ENCODE results near the gene MMP2. TPM values are rescaled to one million over a fixed set of nuclear protein-coding genes. Genes with fewer than 3 reads are reported as not detected.

The MMP2 gene
- total RNA-seq, 1 donor from 2014 or later: 87.4 TPM

DNA sequence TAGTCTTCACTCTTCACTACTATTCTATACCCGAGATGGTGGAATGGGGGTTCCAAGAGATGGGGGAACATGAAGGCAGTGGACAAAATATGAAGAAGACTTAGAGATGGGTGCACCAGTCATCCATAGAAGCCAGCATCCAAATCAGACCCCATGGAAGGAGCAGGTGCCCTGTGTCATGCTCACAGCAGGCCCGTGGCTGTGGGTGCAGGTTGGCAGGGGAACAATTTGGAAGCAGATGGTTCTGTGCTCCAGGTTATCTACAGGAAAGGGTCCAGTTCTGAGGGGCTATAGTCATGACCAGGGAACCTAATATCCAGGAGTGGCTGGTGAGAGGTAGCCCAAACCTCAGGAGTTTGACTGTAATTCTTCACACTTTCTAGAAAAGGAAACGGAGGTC lies 20.3 kb downstream of the MMP2 start:
- no peaks in the 10 kb centered on the region for H3K36me3 ChIP-seq
- TF ChIP-seq, protein P1, sequence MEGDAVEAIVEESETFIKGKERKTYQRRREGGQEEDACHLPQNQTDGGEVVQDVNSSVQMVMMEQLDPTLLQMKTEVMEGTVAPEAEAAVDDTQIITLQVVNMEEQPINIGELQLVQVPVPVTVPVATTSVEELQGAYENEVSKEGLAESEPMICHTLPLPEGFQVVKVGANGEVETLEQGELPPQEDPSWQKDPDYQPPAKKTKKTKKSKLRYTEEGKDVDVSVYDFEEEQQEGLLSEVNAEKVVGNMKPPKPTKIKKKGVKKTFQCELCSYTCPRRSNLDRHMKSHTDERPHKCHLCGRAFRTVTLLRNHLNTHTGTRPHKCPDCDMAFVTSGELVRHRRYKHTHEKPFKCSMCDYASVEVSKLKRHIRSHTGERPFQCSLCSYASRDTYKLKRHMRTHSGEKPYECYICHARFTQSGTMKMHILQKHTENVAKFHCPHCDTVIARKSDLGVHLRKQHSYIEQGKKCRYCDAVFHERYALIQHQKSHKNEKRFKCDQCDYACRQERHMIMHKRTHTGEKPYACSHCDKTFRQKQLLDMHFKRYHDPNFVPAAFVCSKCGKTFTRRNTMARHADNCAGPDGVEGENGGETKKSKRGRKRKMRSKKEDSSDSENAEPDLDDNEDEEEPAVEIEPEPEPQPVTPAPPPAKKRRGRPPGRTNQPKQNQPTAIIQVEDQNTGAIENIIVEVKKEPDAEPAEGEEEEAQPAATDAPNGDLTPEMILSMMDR (IDR thresholded peaks at IDR 0.05; ENCODE audit: borderline replicate concordance): no peak
- peak overlapping the region; percentile 33 for H3K27ac ChIP-seq (replicated peaks)
- DNase-seq: no peak
- no peak overlapping the region for H3K4me3 ChIP-seq
- H3K4me1 ChIP-seq: peaks cover 73% of the 10 kb centered on the region
- no peaks in the 10 kb centered on the region for H3K27me3 ChIP-seq (ENCODE audit: low read depth)
- intact Hi-C loops (cut with micrococcal nuclease): loop anchor here (10.0 kb wide), 1 partner anchor 206 kb away; no protein-coding TSS in a partner anchor
- no peaks in the 10 kb centered on the region for H3K9me3 ChIP-seq (replicated peaks)

DNA sequence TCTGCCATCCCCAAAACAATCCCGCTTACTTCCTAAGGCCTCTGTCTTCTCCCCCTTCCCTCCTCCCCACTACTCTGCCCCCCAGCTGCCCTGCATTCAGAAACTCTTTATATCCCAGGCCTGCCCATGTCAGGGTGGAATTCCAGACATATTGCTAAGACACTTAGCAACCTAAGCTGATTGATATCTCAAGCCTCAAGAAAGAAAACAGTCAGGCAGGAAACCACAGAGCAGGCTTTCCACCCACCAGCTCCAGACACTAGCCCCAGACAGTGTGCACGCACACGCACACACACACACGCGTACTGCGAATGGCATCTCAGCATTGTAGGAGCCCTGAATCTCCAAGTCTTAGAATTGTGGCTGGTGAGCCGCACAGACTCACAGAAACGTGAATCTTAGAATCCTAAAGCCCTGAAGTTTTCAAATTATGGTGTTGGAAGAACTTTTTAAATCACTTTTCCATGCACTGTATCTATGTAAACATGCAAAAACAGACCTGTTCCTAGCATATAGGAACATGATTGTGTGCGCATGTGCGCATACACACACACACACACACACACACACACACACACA lies 21.0 kb downstream of the MMP2 start:
- DNase-seq: no peak
- TF ChIP-seq, protein P1 (IDR thresholded peaks at IDR 0.05; ENCODE audit: borderline replicate concordance): no peak
- H3K27me3 ChIP-seq (ENCODE audit: low read depth): no peaks in the 10 kb centered on the region
- peaks cover 67% of the 10 kb centered on the region for H3K4me1 ChIP-seq
- H3K27ac ChIP-seq (replicated peaks): peak overlapping the region; percentile 33
- no peaks in the 10 kb centered on the region for H3K36me3 ChIP-seq
- no peak overlapping the region for H3K4me3 ChIP-seq
- no peaks in the 10 kb centered on the region for H3K9me3 ChIP-seq (replicated peaks)
- intact Hi-C loops (cut with micrococcal nuclease): loop anchor here (10.0 kb wide), 1 partner anchor 205 kb away; no protein-coding TSS in a partner anchor

DNA sequence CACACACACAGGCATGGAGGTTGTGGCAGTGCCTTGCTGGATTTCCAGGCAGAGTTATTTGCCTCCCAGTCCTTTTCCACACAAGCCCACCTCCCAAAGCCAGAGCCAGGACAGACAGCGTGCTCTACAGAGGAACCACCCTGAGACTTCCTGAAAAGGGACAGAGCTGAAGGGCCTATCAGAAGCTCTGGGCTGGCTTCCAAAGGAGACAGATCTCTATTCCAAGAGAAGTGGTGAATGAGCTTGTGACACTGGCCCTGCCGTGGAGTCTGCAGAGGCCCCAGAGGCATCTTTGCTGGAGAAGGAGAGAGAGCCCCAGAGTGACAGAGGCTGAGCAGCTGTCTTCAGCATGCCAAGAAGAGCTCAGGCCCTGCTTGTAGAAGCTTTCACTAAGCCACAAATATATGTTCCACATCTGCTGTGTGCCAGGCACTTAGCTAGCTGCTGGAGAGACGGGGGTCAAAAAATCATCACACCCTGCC lies 21.6 kb downstream of the MMP2 start:
- TF ChIP-seq, protein P1 (IDR thresholded peaks at IDR 0.05; ENCODE audit: borderline replicate concordance): no peak
- peaks cover 61% of the 10 kb centered on the region for H3K4me1 ChIP-seq
- no peaks in the 10 kb centered on the region for H3K27me3 ChIP-seq (ENCODE audit: low read depth)
- H3K27ac ChIP-seq (replicated peaks): peak overlapping the region; percentile 70
- no peak overlapping the region for H3K4me3 ChIP-seq
- DNase-seq: peak; percentile 54
- intact Hi-C loops (cut with micrococcal nuclease): no loop called here
- H3K36me3 ChIP-seq: peaks cover 5% of the 10 kb centered on the region
- no peaks in the 10 kb centered on the region for H3K9me3 ChIP-seq (replicated peaks)

DNA sequence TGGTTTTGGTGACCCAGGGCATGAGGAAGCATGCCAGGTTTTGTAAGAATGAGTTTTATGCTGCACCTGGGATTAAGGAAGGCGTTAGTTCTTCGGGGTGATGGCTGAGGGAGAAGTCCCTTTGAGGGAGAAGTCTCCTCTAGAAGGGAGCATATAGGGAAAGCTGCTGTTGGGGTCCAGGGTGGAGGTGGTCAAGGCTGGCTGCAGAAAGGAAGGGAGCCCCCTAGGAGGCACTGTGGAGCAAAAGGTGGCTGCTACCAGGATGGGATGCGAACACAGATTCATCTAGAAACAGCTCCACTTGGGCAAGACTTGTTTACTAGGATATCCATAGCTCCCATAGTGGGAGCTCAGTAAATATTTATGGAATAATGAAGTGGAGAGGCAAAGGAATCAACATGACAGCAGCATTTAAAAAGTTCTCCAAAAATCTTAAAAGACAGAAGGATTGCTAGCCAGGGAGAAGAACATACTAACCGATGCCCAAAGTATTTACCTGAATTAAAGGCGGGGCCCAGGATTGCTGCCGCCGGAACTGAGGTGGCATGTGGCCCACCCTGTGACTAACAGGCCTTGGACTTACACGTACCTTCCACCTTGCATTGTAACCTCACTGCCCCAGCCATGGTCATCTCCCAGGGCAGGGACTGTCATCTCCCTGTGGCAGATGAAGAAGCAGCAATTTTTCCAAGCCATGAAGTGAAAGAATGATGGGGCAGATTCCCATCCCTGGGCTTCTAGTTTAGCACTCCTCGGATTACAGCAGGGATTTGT lies 22.7 kb downstream of the MMP2 start:
- peaks cover 9% of the 10 kb centered on the region for H3K36me3 ChIP-seq
- peaks cover 56% of the 10 kb centered on the region for H3K4me1 ChIP-seq

DNA sequence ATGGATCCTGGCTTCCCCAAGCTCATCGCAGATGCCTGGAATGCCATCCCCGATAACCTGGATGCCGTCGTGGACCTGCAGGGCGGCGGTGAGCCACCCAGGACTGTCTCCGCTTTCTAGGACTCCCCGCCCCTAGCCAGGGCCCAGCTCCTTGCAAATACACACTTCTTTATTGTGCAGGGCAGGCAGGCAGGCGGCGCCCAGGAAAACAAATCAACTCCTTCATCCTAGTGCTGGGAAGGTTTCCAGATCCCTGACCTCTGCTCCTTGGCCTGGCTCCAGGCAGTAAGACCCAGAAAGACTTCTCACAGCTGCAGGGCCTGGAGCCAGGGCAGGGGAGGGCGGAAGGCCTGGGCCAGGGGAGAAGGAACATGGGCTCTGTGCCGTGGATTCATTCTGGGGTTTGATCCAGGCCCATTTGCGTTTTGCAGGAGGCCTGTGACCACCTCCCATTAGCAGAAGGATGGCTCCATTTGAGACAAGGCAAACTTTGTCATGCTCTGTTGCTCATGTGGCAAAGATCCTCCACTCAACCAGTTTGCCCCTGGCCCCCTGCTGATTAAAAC lies 23.9 kb downstream of the MMP2 start:
- no peaks in the 10 kb centered on the region for H3K9me3 ChIP-seq (replicated peaks)
- H3K27me3 ChIP-seq (ENCODE audit: low read depth): no peaks in the 10 kb centered on the region
- no peak overlapping the region for H3K4me3 ChIP-seq
- peak overlapping the region; percentile 70 for H3K27ac ChIP-seq (replicated peaks)
- intact Hi-C loops (cut with micrococcal nuclease): no loop called here
- TF ChIP-seq, protein P1 (IDR thresholded peaks at IDR 0.05; ENCODE audit: borderline replicate concordance): peak; percentile 36
- peaks cover 9% of the 10 kb centered on the region for H3K36me3 ChIP-seq
- peak; percentile 93 for DNase-seq
- peaks cover 56% of the 10 kb centered on the region for H3K4me1 ChIP-seq

More for the DNA sequence above, 22.7 kb downstream of the MMP2 start:
- DNase-seq: no peak
- intact Hi-C loops (cut with micrococcal nuclease): no loop called here
- H3K27ac ChIP-seq (replicated peaks): peak overlapping the region; percentile 70
- no peaks in the 10 kb centered on the region for H3K9me3 ChIP-seq (replicated peaks)
- H3K27me3 ChIP-seq (ENCODE audit: low read depth): no peaks in the 10 kb centered on the region
- TF ChIP-seq, protein P1 (IDR thresholded peaks at IDR 0.05; ENCODE audit: borderline replicate concordance): peak; percentile 21
- no peak overlapping the region for H3K4me3 ChIP-seq
